Measurements from ENCODE around the gene PDPK1. TPM values are rescaled to one million over a fixed set of nuclear protein-coding genes. Genes with fewer than 3 reads are reported as not detected.

Gene PDPK1
- total RNA-seq, 1 donor from 2014 or later, result 11.8 TPM

GRCh38 chr16:2501946-2502895 lies 35.6 kb upstream of the PDPK1 start:
- Histone ChIP-seq H3K4me3 (ENCODE audit: low read depth, low read length) (no peak overlapping the region), H3K27me3 (ENCODE audit: control insufficient read depth, insufficient read depth, low read length) (no peaks in the 10 kb centered on the region), H3K36me3 (ENCODE audit: control insufficient read depth, insufficient read depth, low read length) (peaks cover 2% of the 10 kb centered on the region)
- DNase-seq (ENCODE audit: low read depth) (no peak), FAIRE-seq (no peak)
- no peak for TF ChIP-seq CTCF (IDR thresholded peaks at IDR 0.05; ENCODE audit: insufficient read depth, low read length, severe bottlenecking)

DNA sequence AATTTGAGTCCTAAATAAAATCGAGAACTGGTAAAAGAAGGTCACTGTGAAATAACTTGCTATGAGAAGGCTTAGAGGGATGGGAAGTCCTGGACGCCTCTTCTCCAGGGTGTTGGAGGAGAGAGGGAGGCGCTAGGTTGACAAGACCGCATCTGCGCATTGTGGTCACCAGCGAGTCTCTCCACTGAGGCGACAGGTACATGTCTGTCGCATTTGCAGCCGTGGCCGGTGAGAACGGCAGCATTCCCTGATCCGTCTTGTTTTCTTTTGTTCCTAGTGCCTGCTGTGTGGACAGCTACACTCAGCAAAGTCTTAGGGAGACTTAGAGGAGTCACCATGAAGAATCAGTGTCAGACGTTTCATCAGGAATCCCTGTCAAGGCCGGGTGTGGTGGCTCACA lies 32.1 kb upstream of the PDPK1 start:
- DNase-seq (ENCODE audit: low read depth) (no peak), FAIRE-seq (peak; percentile 55)
- Histone ChIP-seq H3K4me3 (ENCODE audit: low read depth, low read length) (no peak overlapping the region), H3K27me3 (ENCODE audit: control insufficient read depth, insufficient read depth, low read length) (no peaks in the 10 kb centered on the region), H3K36me3 (ENCODE audit: control insufficient read depth, insufficient read depth, low read length) (no peaks in the 10 kb centered on the region)
- no peak for TF ChIP-seq CTCF (IDR thresholded peaks at IDR 0.05; ENCODE audit: insufficient read depth, low read length, severe bottlenecking)

- Histone ChIP-seq H3K36me3 (ENCODE audit: control insufficient read depth, insufficient read depth, low read length) (no peaks in the 10 kb centered on the region), H3K4me3 (ENCODE audit: low read depth, low read length) (no peak overlapping the region), H3K27me3 (ENCODE audit: control insufficient read depth, insufficient read depth, low read length) (no peaks in the 10 kb centered on the region)
- DNase-seq (ENCODE audit: low read depth) (no peak), FAIRE-seq (no peak)
- peak; percentile 5 for TF ChIP-seq CTCF (IDR thresholded peaks at IDR 0.05; ENCODE audit: insufficient read depth, low read length, severe bottlenecking)
These were observed 30.7 kb upstream of the PDPK1 start for GRCh38 chr16:2507052-2507659.

DNA sequence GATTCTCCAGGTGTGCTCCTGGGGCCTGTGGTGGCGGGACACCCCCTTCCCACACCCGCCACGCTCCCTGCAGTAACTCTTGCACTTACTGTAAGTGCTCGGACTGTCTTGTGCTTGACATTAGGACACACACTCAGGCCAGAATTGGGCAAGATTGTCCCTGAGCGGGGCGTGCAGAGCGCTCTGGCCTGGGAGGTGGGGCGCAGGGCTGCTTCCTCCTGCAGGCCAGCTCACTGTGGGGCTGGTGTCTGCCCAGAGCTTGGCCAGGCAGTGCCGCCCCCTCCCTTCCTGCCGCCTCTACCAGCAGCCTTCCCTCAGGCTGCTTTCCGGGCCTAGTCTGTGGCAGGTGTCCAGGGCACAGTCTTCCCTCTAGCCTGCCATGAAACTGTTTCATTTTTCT lies 30.2 kb upstream of the PDPK1 start:
- Histone ChIP-seq H3K4me3 (ENCODE audit: low read depth, low read length) (no peak overlapping the region), H3K36me3 (ENCODE audit: control insufficient read depth, insufficient read depth, low read length) (no peaks in the 10 kb centered on the region), H3K27me3 (ENCODE audit: control insufficient read depth, insufficient read depth, low read length) (no peaks in the 10 kb centered on the region)
- no peak for TF ChIP-seq CTCF (IDR thresholded peaks at IDR 0.05; ENCODE audit: insufficient read depth, low read length, severe bottlenecking)
- FAIRE-seq (no peak), DNase-seq (ENCODE audit: low read depth) (no peak)

DNA sequence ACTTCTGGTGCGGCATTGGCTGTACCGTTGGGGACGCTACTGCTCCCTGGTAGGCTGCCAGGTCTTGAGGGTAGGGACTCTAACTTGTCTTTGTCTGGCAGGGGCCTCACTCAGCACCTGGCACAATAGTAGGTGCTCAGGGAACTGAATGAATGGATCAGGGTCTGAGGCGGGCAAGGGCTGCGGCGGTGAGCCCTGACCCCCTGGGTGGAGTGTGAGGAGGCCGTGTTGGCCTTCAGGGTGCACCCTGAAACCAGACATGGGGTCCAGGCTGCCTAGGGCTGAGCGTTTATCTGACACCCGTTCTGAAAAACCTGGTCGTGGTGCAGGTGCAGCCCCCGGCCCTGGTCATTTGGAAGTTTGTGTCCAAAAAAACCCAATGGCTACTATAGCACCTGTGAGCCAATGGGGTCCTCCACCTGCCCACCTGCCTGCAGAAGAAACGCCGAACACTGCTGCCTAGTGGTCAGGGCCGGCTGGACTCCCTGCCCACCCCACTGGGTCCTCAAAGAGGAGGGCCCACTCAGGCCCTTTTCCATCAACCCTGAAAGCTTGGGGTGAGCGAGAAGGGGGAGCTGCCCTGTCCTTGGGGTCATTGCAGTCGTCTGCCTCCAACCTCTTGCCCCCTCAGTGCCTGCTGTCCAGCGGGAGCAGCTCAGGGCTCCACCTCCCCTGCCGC lies 29.0 kb upstream of the PDPK1 start:
- DNase-seq (ENCODE audit: low read depth), result no peak
- Histone ChIP-seq H3K27me3 (ENCODE audit: control insufficient read depth, insufficient read depth, low read length) (no peaks in the 10 kb centered on the region), H3K36me3 (ENCODE audit: control insufficient read depth, insufficient read depth, low read length) (no peaks in the 10 kb centered on the region), H3K4me3 (ENCODE audit: low read depth, low read length) (no peak overlapping the region)
- FAIRE-seq, result no peak
- TF ChIP-seq CTCF (IDR thresholded peaks at IDR 0.05; ENCODE audit: insufficient read depth, low read length, severe bottlenecking), result no peak
